GM23248 (cell line): ENCODE measurements around the gene EFHB.

ENCODE experiments used
- EZH2 ChIP-seq: fragments of 200-600 bp; sonication (generic); IDR thresholded peaks from 2 replicates; pipeline ENCODE4 v1.6.1; 2018; ENCODE audit warnings: antibody characterized with exemption, mild to moderate bottlenecking; ENCODE audit not compliant: insufficient read depth, poor library complexity, severe bottlenecking
- EZH2phosphoT487 ChIP-seq: fragments of 200-600 bp; sonication (generic); IDR thresholded peaks from 2 replicates; pipeline ENCODE4 v1.6.1; 2018; ENCODE audit warnings: antibody characterized with exemption, moderate library complexity, mild to moderate bottlenecking, low read depth; ENCODE audit not compliant: insufficient read depth

- TF ChIP-seq EZH2 (no peak), EZH2phosphoT487 (no peak)
Observed at GRCh38 chr3:19959505-19959904, 25.5 kb upstream of the EFHB start.
